DLD1 (cell line): ENCODE results near the gene FBXW7.

Experiments used
- in situ Hi-C: cut with HindIII; loops from 2 replicates; pipeline ENCODE4 v1.10.0; 2017; ENCODE audit warnings: low sequenced_read_pairs

Gene FBXW7

GRCh38 chr4:152296386-152296785 lies 239.5 kb downstream of the FBXW7 start:
- in situ Hi-C loops, result no loop called here

DNA sequence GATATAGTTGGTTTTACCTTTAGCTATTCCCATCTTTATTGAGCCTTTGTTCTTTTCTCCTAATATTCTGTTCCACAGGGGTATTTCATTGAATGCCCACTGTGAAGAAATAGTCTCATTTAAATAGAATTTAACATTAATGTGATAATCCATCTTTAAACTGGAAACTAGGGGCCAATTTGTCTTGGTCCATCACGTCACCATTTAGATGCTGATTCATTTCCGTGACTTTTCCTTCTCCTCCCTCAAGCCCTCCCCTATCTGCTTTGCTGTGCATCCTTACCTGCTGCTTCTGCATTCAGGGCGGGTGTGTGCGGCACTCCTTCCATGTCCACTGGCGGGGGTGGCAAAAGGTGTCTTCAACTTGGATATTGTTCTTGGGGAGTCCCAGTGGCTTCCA lies 241.1 kb downstream of the FBXW7 start:
- in situ Hi-C loops, result no loop called here

GRCh38 chr4:152294331-152294730 lies 241.6 kb downstream of the FBXW7 start:
- in situ Hi-C loops, result no loop called here

DNA sequence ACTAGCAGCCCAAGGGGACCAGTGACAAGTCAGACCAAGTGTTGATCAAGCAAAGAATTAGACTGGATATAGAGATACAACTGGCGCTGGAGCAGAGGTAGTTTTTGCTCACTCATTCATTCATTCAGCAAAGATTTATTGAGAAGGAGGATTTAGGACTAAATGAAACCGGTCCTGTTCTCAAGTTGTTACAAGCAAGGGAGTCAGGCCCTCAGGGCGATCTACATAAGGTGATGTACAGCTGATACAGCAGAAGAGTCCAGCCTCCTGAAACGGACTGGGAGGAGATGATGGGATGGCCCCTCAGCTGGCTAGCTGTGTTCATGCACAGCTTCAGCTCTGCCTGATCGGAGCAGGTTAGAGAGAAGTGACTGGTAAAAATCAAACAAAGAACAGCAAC lies 242.4 kb downstream of the FBXW7 start:
- in situ Hi-C loops, result no loop called here

GRCh38 chr4:152290366-152290921 lies 245.4 kb downstream of the FBXW7 start:
- in situ Hi-C loops, result no loop called here

DNA sequence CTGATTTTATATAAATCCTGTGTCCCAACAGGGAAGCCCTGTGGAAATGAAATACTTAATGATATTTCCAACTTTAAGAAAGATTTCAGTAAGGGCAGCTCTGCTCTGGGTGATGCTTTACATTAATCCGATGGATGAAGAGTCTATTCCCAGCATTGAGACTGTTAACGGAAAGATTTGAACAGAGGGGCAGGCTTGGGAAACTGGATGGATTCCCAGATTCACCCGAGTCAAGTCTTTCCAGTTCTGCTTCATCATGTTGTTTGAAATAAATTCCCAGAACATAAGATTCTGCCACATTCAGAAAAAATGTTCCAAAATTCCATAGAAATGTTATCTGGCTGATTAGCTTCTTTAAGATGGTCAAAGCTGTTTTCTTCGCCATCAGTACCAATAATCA lies 246.0 kb downstream of the FBXW7 start:
- in situ Hi-C loops, result no loop called here

- in situ Hi-C loops, result no loop called here
Observed at GRCh38 chr4:152289541-152289940, 246.4 kb downstream of the FBXW7 start.

GRCh38 chr4:152283801-152284470 lies 252.0 kb downstream of the FBXW7 start:
- in situ Hi-C loops, result no loop called here

DNA sequence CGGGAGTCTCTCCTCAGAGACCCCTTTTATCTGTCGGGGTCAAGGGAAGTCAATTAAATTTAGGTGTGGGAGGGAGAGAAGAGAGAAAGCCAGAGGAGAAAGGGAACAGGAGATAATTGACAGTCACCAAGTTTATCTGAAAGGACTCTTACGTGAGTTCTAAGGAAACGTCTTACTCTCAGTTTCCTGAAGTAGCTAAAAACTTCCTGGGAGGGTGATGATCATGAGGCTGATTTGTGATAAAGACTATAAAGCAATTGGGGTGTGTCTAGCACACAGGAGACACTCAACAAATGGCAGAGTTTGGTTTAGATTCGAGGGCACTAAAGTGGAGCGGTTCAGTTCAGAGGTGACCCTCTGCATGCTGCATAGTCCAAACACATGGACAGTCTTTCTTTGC lies 254.1 kb downstream of the FBXW7 start:
- in situ Hi-C loops, result no loop called here

GRCh38 chr4:152281211-152281610 lies 254.7 kb downstream of the FBXW7 start:
- in situ Hi-C loops, result no loop called here

- in situ Hi-C loops, result no loop called here
Observed at GRCh38 chr4:152279234-152279566, 256.7 kb downstream of the FBXW7 start.

GRCh38 chr4:152278505-152279233 lies 257.2 kb downstream of the FBXW7 start:
- in situ Hi-C loops, result no loop called here

- in situ Hi-C loops, result no loop called here
Observed at GRCh38 chr4:152278172-152278504, 257.8 kb downstream of the FBXW7 start.

GRCh38 chr4:152277333-152277732 lies 258.6 kb downstream of the FBXW7 start:
- in situ Hi-C loops, result no loop called here

DNA sequence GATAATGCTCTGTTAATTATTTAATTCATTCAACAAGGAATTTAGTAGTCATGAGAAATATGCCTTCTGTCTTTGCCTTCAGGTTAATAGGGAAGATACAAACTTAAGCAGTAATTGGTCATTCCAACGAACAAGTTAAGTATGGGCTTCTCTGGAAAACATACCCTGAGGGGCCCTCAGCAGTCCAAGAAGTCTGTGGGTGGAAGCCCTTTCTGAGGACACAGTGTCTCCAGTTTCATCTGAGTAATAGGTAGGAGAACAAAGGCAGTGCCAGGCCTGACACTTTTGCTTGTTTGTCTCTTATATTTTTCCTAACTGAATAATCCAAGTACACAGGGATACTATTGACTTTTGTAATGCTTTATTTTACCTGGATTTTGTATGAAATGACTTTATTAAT lies 262.5 kb downstream of the FBXW7 start:
- in situ Hi-C loops, result no loop called here
